Osteoblast (primary cell): ENCODE measurements around the gene CCDC43. TPM values are rescaled to one million over a fixed set of nuclear protein-coding genes. Genes with fewer than 3 reads are reported as not detected.

Experiments used
- DNase-seq: peaks from one replicate; pipeline ENCODE4 v3.0.0; 2011; ENCODE audit warnings: low spot score, mixed read lengths; ENCODE audit not compliant: insufficient read length; ENCODE audit errors: missing footprints
- H2AFZ ChIP-seq: 2 replicates; pipeline ENCODE4 v1.6.0; 2011; ENCODE audit warnings: mild to moderate bottlenecking, low read length
- H3K27ac ChIP-seq: 2 replicates; pipeline ENCODE4 v1.5.1; 2011; ENCODE audit warnings: mild to moderate bottlenecking, low read depth, low read length, moderate library complexity
- H3K27me3 ChIP-seq: 2 replicates; pipeline ENCODE4 v1.6.0; 2012; ENCODE audit warnings: mild to moderate bottlenecking, control low read depth, inconsistent platforms, low read length, moderate library complexity; ENCODE audit not compliant: insufficient read depth
- H3K36me3 ChIP-seq: 2 replicates; pipeline ENCODE4 v1.5.1; 2011; ENCODE audit warnings: mild to moderate bottlenecking, low read length, control low read depth, moderate library complexity; ENCODE audit not compliant: insufficient read depth
- H3K4me1 ChIP-seq: 2 replicates; pipeline ENCODE4 v1.5.1; 2011; ENCODE audit warnings: mild to moderate bottlenecking, low read length, control low read depth, moderate library complexity; ENCODE audit not compliant: insufficient read depth
- H3K4me2 ChIP-seq: 2 replicates; pipeline ENCODE4 v1.6.0; 2011; ENCODE audit warnings: mild to moderate bottlenecking, low read length; ENCODE audit not compliant: insufficient read depth
- H3K4me3 ChIP-seq: fragments of 200-600 bp; sonication (generic); 3 replicates; pipeline ENCODE4 v1.5.1; 2012; ENCODE audit warnings: mild to moderate bottlenecking, low read length, inconsistent platforms; ENCODE audit not compliant: insufficient read depth
- H3K79me2 ChIP-seq: 2 replicates; pipeline ENCODE4 v1.6.0; 2012; ENCODE audit warnings: mild to moderate bottlenecking, low read length, control low read depth, inconsistent platforms; ENCODE audit not compliant: insufficient read depth
- H3K9me3 ChIP-seq: 2 replicates; pipeline ENCODE4 v1.5.1; 2011; ENCODE audit warnings: low read depth, low read length, control low read depth
- H4K20me1 ChIP-seq: 2 replicates; pipeline ENCODE4 v1.6.0; 2012; ENCODE audit warnings: mild to moderate bottlenecking, low read length, control low read depth; ENCODE audit not compliant: insufficient read depth
- total RNA-seq: library from RNA; depleted of rRNA; stranded (reverse); fragments of >200 nt; gene quantifications from 2 replicates; pipeline ENCODE4 v1.2.3, GENCODE V29; 2012
- TF ChIP-seq, protein P1 (sequence below): IDR thresholded peaks from 2 replicates; pipeline ENCODE4 v1.5.1; 2011; ENCODE audit warnings: mild to moderate bottlenecking, low read depth, low read length, moderate library complexity; ENCODE audit errors: extremely low read depth

The CCDC43 gene
- total RNA-seq, 1 donor: 36.6 TPM

DNA sequence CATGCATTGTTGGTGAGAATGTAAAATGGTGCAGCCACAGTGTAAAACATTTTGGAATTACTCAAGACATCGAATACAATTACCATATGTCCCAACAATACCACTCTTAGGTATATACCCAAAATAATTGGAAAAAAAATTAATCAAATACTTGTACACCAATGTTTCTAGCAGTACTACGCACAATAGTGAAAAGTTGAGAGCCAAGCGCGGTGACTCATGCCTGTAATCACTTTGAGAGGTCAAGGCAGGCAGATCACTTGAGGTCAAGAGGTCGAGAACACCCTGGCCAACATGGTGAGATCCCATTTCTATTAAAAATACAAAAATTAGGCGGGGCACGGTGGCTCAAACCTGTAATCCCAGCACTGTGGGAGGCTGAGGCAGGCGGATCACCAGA lies 36.8 kb downstream of the CCDC43 start:
- no peak overlapping the region for H3K4me3 ChIP-seq
- no peaks in the 10 kb centered on the region for H4K20me1 ChIP-seq
- H3K36me3 ChIP-seq: no peaks in the 10 kb centered on the region
- H2AFZ ChIP-seq: no peak overlapping the region
- peak; percentile 11 for DNase-seq
- no peak overlapping the region for H3K4me2 ChIP-seq
- H3K27ac ChIP-seq: no peak overlapping the region
- H3K79me2 ChIP-seq: no peaks in the 10 kb centered on the region
- H3K27me3 ChIP-seq: peaks cover 43% of the 10 kb centered on the region
- H3K9me3 ChIP-seq: no peaks in the 10 kb centered on the region
- H3K4me1 ChIP-seq: no peaks in the 10 kb centered on the region
- TF ChIP-seq, protein P1, sequence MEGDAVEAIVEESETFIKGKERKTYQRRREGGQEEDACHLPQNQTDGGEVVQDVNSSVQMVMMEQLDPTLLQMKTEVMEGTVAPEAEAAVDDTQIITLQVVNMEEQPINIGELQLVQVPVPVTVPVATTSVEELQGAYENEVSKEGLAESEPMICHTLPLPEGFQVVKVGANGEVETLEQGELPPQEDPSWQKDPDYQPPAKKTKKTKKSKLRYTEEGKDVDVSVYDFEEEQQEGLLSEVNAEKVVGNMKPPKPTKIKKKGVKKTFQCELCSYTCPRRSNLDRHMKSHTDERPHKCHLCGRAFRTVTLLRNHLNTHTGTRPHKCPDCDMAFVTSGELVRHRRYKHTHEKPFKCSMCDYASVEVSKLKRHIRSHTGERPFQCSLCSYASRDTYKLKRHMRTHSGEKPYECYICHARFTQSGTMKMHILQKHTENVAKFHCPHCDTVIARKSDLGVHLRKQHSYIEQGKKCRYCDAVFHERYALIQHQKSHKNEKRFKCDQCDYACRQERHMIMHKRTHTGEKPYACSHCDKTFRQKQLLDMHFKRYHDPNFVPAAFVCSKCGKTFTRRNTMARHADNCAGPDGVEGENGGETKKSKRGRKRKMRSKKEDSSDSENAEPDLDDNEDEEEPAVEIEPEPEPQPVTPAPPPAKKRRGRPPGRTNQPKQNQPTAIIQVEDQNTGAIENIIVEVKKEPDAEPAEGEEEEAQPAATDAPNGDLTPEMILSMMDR: no peak

DNA sequence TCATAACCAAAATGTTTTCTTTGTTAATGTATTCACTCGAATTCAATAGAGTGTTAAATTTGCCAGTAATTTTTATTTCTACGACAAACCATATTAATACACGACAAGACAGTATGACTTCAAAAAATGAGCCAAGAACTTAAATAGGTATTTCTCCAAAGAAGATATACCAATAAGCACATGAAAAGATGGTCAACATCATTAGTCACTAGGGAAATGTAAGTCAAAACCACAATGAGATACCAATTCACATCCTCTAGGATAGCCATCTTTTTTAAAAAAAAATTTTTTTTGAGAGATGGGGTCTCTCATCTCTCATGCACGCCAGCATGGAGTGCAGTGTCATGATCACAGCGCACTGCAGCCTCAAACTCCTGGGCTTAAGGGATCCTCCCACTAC lies 38.3 kb downstream of the CCDC43 start:
- H4K20me1 ChIP-seq: no peaks in the 10 kb centered on the region
- H2AFZ ChIP-seq: no peak overlapping the region
- H3K79me2 ChIP-seq: no peaks in the 10 kb centered on the region
- no peak overlapping the region for H3K27ac ChIP-seq
- H3K4me2 ChIP-seq: no peak overlapping the region
- H3K27me3 ChIP-seq: peaks cover 32% of the 10 kb centered on the region
- H3K4me3 ChIP-seq: no peak overlapping the region
- no peaks in the 10 kb centered on the region for H3K4me1 ChIP-seq
- TF ChIP-seq, protein P1: no peak
- H3K9me3 ChIP-seq: no peaks in the 10 kb centered on the region
- peak; percentile 5 for DNase-seq
- no peaks in the 10 kb centered on the region for H3K36me3 ChIP-seq

DNA sequence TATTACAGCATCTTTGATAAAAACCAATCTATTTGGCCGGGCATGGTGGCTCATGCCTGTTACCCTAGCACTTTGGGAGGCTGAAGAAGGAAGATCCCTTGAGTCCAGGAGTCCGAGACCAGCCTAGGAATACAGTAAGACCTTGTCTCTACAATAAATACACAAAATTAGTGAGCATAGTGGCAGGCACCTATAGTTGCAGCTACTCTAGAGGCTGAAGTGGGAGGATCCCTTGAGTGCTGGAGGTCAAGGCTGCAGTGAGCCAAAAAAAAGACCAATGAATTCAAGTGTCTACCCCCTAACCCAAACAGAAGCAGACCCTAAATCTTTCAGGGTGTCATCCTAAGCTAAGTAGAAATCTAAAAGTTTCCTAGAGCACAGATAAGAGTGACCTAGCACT lies 40.6 kb downstream of the CCDC43 start:
- Histone ChIP-seq H3K4me3 (no peak overlapping the region), H3K27me3 (peaks cover 19% of the 10 kb centered on the region), H3K79me2 (no peaks in the 10 kb centered on the region), H4K20me1 (no peaks in the 10 kb centered on the region), H2AFZ (no peak overlapping the region), H3K9me3 (no peaks in the 10 kb centered on the region), H3K4me1 (no peaks in the 10 kb centered on the region), H3K36me3 (no peaks in the 10 kb centered on the region), H3K27ac (no peak overlapping the region), H3K4me2 (no peak overlapping the region)
- TF ChIP-seq, protein P1: no peak
- peak; percentile 23 for DNase-seq

DNA sequence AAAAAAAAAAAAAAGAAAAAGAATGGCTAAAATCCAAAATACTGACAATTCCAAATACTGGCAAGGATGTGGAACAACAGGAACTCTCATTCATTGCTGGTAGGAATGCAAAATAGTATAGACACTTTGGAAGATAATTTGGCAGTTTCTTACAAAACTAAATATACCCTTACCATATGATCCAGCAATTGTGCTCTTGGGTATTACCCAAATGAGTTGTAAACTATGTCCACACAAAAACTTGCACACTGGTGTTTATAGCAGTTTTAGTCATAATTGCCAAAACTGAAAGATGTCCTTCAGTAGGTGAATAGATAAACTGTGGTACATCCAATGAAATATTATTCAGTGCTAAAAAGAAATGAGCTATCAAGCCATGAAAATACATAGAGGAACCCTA lies 41.8 kb downstream of the CCDC43 start:
- Histone ChIP-seq H3K79me2 (no peaks in the 10 kb centered on the region), H3K4me2 (no peak overlapping the region), H3K27ac (no peak overlapping the region), H2AFZ (no peak overlapping the region), H3K4me3 (no peak overlapping the region), H4K20me1 (no peaks in the 10 kb centered on the region), H3K36me3 (no peaks in the 10 kb centered on the region), H3K27me3 (peaks cover 11% of the 10 kb centered on the region), H3K4me1 (no peaks in the 10 kb centered on the region), H3K9me3 (no peaks in the 10 kb centered on the region)
- no peak for DNase-seq
- TF ChIP-seq, protein P1: no peak
